GM19397 (cell line): ENCODE measurements around the gene C17orf50.

Source experiments
- ATAC-seq: cut with Tn5 transposase; IDR thresholded peaks from one replicate; pipeline ENCODE4 v1.9.1; 2021; ENCODE audit warnings: mild to moderate bottlenecking, moderate library complexity; ENCODE audit not compliant: unreplicated experiment

Gene C17orf50

GRCh38 chr17:35733366-35733765 is 27.3 kb upstream of the C17orf50 start:
- ATAC-seq, result no peak

DNA sequence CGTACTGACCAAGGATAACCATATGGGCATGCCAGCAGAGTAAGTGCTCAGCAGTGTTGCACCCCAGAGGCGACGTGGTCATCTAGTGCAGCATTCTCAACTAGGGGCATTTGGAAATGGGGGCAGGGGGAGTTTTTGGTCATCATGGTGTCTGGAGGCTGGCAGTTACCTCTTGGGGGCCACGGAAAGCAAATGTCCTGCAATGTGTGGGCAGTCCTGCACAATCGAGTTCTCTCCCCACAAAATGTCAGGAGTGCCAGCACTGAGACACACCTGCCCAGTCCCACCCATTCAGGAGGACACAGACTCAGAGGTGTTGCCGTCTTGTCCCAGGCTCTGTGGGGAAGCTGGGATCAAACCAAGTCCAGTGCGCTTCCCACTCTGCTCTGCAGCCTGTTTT is 26.3 kb upstream of the C17orf50 start:
- ATAC-seq, result no peak

DNA sequence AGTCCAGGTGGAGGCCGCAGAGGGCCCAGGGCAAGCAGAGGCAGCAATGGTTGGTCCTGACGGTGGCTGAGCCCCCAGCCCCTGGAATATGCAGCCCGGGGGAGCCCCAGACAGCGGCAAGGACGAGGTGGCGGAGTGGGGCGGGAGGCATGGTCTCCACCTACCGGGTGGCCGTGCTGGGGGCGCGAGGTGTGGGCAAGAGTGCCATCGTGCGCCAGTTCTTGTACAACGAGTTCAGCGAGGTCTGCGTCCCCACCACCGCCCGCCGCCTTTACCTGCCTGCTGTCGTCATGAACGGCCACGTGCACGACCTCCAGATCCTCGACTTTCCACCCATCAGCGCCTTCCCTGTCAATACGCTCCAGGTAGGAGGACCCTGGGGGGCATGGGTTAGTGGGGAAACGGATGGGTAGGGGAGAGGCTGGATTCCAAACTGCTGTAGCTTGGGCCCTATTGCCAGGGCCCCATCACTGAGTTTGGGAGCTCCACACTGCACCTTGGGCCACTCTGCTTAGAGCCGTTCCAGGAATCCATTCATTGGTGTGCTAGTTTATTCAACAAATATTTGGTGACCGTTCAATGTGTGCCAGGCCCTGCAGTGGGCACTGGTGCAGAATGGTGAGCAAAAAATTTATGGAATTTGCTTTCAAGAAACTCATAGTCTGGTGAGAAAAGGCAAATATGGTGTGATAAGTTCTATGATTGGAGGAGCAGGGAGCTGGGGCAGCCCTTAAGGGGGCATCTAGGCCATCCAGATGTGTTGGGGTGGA is 25.5 kb upstream of the C17orf50 start:
- ATAC-seq, result no peak

DNA sequence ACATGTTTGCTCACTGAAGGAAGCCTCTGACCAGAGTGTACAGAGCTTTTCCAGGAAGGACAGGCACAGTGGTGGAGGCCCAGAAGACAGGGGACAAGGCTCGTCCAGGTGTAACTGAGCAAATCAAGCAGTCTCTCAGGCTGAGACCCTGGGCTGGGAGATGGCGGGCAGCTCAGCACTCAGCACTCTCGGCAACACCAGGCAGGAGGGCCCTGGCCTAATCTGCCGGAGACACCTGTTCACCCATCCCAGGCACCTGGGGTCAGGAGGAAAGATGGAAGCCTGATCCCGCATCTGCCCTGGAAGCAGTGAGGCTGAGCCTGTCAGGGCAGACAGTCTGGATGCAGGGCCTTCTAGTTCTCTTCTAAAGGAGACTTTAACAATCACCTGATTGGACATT is 24.5 kb upstream of the C17orf50 start:
- no peak for ATAC-seq

DNA sequence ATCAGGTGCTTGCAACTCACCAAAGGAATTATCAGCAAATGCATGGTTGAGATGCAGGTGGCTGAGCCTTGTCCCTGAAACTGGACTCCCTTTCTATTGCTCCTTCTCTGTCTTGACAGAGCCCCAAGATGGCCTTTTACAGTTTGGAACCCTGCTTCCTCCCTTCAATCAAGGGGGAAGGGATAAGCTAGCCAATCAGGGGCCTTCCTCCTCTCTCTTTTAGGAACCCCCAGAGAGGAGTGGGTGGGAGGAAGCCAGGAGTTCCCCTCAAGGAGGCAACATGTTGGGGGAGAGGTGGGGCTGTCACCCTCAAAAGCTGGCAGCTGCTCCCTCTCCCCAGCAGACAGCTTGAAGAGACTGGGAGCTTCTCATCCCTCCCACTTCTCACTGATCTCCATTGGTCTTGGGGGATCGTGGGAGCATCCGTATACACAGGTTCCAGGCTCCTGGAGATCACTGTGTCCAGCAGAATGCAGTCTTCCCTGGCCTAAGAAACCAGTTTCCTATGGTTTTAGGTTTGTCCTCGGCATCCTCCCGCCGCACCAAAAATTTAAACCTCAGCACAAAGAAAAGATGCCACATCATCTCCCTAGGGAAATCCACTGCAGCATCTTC is 22.1 kb upstream of the C17orf50 start:
- ATAC-seq, result no peak

- no peak for ATAC-seq
Observed at GRCh38 chr17:35740216-35740615, 20.5 kb upstream of the C17orf50 start.

DNA sequence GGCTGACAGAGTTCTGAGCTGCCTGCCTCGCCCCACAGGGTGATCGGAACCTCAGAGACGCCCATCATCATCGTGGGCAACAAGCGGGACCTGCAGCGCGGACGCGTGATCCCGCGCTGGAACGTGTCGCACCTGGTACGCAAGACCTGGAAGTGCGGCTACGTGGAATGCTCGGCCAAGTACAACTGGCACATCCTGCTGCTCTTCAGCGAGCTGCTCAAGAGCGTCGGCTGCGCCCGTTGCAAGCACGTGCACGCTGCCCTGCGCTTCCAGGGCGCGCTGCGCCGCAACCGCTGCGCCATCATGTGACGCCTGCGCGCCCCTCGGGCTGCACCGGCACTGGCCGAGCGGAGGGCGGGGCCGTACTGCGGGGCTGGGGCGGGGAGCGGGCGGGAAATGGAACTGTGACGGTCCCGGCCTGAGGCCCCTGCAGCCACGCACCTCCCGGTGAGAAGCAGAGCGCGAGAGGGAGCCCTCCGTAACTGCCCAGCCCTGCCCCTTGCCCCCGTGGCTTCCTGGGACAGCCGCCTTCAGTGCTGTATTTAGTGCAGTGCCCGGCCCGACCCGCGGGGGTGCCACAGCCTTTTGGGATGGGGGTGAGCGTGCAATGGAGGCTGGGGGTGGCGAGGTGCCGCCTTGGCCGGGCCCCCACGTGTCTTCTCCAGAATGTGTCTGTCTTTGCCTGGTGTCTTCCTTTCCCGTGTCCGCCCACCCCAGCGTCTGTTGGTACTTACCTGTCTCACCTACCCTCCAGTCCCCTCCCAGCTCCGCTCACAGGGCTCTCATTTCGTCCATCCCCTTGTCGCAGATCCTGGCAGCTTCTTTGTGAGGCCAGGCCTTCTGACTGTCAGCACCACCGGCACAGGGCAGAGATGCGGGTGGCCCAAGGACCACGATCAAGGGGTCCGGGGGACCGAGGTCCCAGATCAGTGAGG is 19.4 kb upstream of the C17orf50 start:
- no peak for ATAC-seq

GRCh38 chr17:35742496-35742895 is 18.2 kb upstream of the C17orf50 start:
- ATAC-seq, result no peak

DNA sequence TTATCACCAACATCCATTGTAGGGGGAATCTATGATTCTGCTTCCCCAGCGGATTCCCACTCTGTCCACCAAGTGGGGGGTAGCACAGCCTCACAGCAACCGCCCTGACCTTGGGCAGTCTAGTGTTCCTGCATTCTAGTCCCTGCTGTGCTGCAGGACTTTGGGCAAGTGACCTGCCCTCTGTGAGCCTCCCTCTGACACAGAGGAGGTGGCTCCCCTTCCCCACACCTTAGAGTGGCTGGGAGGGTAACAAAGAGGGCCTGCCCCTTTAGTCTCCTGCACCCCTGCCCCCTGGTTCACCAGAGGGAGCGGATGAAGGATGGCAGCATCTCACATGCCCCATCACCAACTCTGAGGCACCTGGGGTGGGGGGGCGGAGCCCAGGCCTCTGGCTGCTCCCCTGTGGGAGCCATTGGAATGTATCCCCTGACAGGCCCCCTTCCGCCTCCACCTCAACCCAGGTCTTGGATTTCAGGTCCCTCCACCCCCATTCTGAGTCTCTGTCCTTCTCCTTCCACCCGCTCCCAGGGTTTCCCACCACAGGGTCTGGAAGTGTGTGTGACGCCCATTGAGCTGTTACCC is 17.7 kb upstream of the C17orf50 start:
- ATAC-seq, result no peak

DNA sequence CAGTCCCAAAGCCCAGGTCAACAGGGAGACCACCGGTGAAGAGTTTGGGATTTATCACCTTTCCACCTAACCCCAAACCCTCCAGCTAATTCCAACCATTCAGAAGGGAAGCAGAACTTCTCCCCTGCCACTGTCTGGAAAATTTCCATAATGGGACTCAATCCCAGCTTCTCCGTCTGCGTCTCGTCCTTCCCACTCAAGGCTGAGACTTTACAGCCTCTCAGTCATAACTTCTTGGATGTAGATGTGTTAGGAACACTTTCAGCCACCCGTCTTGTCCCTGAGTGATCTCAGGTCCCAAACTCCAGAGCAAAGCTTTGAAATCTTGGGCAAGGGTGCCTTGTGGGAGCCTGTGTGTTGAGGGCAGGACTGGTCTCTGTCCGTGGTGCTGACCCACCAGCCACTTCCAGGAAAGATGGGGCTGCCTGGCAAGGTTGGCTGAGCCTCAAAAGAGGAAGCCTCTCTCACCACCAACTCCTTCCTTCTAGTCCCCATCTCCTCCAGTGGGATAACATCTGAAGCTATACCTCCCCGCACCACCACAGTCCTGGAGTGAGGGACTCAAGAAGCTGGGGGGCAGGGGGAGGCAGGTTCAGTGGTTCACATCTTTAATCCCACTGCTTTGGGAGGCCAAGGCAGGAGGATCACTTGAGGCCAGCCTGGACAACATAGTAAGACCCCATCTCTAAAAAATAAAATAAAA is 16.9 kb upstream of the C17orf50 start:
- no peak for ATAC-seq

DNA sequence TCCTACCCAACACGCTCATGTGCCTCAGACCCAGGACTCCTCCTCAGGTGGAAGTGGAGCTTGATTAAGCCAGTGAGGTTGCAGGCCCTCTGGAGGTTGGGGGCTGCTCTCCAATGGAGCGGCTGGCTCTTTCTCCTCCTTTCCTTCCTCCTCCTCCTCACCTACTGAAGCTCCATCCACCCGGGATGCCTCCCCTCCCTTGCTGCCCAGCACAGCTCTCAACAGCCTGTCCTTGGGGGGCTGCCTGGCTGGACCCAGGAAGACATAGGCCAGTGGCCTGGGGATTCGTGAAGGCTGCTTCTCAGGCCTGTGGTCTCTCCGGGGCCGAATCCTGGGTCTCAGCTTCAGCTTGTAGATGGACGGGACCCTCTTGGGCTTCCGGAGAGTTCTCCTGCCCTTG is 15.9 kb upstream of the C17orf50 start:
- ATAC-seq, result no peak

DNA sequence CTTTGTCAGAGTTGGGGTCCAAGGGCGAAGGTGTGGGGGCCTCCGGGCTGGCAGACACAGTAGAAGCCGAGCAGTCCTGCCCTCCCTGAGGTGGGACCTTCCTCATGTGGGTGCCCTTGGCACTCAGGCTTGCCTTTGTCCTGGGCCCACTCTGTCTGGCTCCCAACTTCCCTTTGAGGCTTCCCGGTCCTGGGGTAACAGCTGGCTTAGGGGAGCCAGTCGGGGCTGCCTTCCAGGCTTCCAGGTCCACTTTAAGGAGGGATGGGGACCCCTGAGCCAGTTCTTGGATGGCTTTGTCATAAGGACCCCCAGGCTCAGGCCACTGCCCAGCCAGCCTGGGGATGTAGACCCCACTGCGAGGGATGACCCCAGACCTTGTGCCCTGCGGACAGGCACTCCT is 15.4 kb upstream of the C17orf50 start:
- no peak for ATAC-seq

DNA sequence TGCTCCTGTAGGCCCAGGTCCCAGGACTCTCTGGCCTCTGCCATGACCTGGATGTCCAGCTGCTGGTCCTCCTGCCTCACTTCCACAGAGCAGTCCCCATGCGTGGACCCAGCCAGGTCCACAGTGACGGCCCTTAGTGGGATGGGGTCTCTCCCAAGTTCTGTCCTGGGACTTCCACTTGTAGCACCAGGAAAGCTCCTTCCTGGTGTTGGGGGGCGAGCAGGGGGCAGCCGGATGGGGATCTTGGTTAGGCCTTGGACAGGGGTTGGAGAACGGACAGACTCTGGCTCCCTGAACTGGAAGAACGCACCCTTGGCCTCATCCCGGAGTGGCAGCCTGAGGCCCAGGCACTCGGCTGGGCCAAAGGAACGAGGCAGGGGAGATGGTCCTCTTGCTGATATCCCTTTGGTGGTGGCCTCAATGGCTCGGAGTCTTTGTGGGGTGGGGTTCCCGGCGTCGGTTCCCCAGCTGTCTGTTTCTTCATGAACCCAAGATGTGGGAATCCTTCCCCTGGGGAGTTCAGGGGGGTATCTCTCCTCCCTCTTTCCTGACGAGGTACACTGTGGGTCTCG is 14.9 kb upstream of the C17orf50 start:
- no peak for ATAC-seq

DNA sequence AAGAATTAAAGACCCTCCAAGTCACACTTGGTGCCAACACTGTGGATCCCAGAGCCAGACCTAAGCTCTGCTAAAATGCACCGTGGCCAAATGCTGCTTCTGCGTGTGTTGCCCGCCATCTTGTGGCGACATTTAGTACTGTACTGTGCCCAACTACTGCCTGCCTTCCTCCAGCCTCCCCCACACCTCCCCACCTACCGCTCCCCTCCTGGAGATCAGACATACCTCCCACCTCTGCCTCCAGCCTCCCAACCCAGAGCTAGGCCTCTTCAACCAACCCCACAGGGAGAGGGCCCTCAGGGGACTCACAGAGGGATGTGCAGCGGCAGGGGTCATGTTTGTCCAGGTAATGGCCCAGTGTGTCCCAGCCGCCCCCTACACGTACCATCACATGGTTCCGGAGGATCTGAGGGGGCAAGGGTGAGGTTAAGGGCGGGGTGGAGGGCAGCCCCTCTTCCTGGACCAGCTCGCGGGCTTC is 13.1 kb upstream of the C17orf50 start:
- ATAC-seq, result no peak

- ATAC-seq, result no peak
Observed at GRCh38 chr17:35748341-35748841, 12.3 kb upstream of the C17orf50 start.

DNA sequence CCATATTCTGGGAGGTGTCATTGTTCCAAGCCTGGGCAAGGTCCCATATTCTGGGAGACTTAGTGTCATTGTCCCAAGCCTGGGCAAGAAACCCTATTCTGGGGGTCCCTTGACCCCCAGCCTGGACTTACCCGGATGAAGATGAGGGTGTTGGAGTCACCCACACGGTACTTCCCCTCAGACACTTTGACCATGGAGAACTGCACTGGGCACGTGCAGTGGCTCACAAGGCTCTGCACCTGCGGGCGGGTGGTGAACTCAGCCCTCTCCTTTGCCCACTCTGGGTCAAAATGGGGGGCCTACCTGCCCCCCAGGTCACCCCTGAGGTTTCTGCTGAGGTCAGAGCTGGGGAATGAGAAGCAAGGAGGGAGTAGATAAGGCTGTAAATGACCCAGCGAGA is 11.7 kb upstream of the C17orf50 start:
- no peak for ATAC-seq

DNA sequence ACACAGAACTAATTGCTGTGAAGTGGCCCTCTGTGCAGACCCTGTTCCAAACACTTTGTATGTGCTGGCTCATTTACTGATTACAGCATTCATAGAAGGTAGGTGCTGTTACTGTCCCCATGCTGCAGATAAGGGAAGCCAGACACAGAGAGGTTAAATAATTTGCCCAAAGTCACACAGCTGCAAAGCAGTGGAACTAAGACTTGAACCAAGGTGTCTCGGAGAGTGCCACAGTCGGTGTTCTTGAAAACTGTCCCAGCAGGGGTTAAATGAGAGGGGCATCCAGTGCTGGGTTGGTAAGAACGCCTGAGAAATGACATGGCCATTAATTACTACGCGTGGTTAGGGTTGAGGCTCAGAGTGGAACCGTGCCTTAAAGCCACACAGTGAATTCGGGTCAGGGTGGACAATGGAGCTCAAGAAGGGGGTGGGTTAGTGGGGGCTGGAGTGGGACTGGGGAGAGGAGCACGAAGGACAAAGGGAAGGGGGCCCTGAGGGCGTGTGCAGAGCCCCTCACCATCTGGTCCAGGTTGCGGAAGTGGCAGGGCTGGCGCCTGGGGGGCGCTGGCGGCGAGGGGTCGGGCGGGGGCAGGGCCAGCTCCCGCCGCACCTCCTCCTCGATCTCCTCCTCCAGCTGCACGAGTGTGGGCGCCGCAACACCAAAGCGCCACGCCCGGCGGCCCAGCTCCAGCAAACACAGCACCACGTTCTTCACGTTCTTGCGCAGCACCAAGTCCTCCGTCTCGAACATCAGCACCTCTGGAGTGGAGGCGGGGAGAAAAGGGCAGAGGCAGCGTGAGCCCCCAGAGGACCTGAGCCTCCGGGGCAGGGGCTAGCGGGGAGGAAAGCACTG is 10.9 kb upstream of the C17orf50 start:
- ATAC-seq, result no peak

- no peak for ATAC-seq
Observed at GRCh38 chr17:35750526-35751395, 9.9 kb upstream of the C17orf50 start.
